ENCODE measurements around the gene BIRC2.
"Not testable (repeated sequence)": the region's sequence is repeated elsewhere in the genome, so short reads cannot be mapped to it uniquely, and the experiment has no call there.

Gene BIRC2

DNA sequence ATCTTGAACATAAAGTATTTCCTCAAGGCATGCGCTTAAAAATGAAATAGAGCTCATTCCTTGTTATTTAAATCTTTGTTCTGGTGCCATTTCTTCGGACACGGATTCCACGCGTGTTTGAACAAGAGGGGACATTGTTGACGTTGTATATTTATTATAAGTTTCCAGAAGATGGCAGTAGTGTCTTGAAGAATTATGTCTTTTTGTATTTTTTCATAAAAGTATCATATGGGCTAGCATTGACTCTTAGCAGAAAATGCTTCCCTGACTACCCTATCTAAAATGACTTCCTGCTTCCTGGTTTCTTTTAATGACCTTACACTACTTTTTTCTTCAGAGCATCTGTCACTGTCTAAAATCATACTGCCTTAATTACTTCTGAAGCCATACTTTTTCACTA, 20.4 kb downstream of the BIRC2 start:
- no peak overlapping the region for H2AFZ ChIP-seq (ENCODE audit: low read depth, low read length)
- no peak overlapping the region for H3K4me3 ChIP-seq (ENCODE audit: low read length)
- peaks cover 56% of the 10 kb centered on the region for H3K36me3 ChIP-seq (ENCODE audit: insufficient read depth, low read length)
- no peaks in the 10 kb centered on the region for H3K27me3 ChIP-seq (ENCODE audit: insufficient read depth, low read length)
- no peaks in the 10 kb centered on the region for H3K4me1 ChIP-seq (ENCODE audit: insufficient read depth, low read length)
- H3K9me3 ChIP-seq (ENCODE audit: low read length) = peaks cover 3% of the 10 kb centered on the region

GRCh38 chr11:102368472-102368871, 21.5 kb downstream of the BIRC2 start:
- no peak overlapping the region for H2AFZ ChIP-seq (ENCODE audit: low read depth, low read length)
- no peaks in the 10 kb centered on the region for H3K27me3 ChIP-seq (ENCODE audit: insufficient read depth, low read length)
- H3K9me3 ChIP-seq (ENCODE audit: low read length) = peaks cover 3% of the 10 kb centered on the region
- no peak overlapping the region for H3K4me3 ChIP-seq (ENCODE audit: low read length)
- H3K4me1 ChIP-seq (ENCODE audit: insufficient read depth, low read length) = no peaks in the 10 kb centered on the region
- H3K36me3 ChIP-seq (ENCODE audit: insufficient read depth, low read length) = peaks cover 46% of the 10 kb centered on the region

DNA sequence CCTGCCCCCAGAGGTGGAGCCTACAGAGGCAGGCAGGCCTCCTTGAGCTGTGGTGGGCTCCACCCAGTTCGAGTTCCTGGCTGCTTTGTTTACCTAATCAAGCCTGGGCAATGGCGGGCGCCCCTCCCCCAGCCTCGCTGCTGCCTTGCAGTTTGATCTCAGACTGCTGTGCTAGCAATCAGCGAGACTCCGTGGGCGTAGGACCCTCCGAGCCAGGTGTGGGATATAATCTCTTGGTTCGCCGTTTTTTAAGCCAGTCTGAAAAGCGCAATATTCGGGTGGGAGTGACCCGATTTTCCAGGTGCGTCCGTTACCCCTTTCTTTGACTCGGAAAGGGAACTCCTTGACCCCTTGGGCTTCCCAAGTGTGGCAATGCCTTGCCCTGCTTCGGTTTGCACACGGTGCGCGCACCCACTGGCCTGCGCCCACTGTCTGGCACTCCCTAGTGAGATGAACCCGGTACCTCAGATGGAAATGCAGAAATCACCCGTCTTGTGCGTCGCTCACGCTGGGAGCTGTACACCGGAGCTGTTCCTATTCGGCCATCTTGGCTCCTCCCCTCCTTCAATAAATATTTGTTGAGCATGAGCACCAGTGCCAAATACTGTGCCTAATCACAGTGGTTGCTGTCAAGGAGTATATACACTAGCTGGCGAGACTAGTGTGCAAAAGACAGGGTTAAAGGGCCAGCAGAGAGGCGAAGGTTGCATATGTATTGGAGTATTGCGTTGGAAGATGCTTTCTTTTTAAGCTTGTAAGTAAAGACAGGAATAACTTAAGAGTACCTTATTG, 27.8 kb downstream of the BIRC2 start:
- H3K36me3 ChIP-seq (ENCODE audit: insufficient read depth, low read length) = peaks cover 35% of the 10 kb centered on the region
- H3K4me1 ChIP-seq (ENCODE audit: insufficient read depth, low read length); H2AFZ ChIP-seq (ENCODE audit: low read depth, low read length); H3K9me3 ChIP-seq (ENCODE audit: low read length); H3K4me3 ChIP-seq (ENCODE audit: low read length); H3K27me3 ChIP-seq (ENCODE audit: insufficient read depth, low read length): not testable (repeated sequence)

DNA sequence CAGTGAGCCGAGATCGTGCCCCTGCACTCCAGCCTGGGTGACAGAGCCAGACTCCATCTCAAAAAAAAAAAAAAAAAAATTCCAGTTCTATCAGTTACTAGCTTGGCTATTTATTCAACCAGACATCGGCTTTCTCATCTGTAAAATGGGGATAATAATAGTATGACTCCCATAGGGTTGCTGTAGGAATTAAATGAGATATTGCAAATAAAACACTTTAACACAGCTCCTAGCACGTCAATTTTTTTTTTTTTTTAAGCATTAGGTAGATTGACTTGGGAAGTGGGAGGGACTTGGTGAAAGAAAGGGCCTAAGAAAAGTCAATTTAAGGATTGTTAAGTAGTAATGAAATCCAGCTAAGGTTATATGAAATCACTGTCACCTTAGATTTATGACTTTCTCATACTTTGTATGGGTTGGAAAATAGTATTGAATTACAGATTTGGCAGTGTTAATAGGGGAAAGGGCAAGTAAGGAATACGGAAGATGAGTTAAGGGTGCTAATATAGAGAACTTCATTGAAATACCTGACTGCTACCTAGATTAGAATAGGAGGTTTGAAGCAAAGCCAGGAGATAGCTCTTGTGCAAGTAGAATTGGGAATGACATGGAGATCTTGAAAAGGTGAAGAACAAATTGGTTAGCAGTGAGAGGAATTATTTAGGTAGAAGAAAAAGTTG, 28.8 kb downstream of the BIRC2 start:
- Histone ChIP-seq H3K36me3 (ENCODE audit: insufficient read depth, low read length) (peaks cover 43% of the 10 kb centered on the region), H3K4me1 (ENCODE audit: insufficient read depth, low read length) (no peaks in the 10 kb centered on the region), H3K27me3 (ENCODE audit: insufficient read depth, low read length) (no peaks in the 10 kb centered on the region), H3K4me3 (ENCODE audit: low read length) (no peak overlapping the region), H3K9me3 (ENCODE audit: low read length) (no peaks in the 10 kb centered on the region), H2AFZ (ENCODE audit: low read depth, low read length) (no peak overlapping the region)

- Histone ChIP-seq H3K36me3 (ENCODE audit: insufficient read depth, low read length) (peaks cover 45% of the 10 kb centered on the region), H3K4me3 (ENCODE audit: low read length) (no peak overlapping the region), H3K27me3 (ENCODE audit: insufficient read depth, low read length) (no peaks in the 10 kb centered on the region), H2AFZ (ENCODE audit: low read depth, low read length) (no peak overlapping the region), H3K4me1 (ENCODE audit: insufficient read depth, low read length) (no peaks in the 10 kb centered on the region), H3K9me3 (ENCODE audit: low read length) (no peaks in the 10 kb centered on the region)
Measured at GRCh38 chr11:102377891-102378290, 30.9 kb downstream of the BIRC2 start.

DNA sequence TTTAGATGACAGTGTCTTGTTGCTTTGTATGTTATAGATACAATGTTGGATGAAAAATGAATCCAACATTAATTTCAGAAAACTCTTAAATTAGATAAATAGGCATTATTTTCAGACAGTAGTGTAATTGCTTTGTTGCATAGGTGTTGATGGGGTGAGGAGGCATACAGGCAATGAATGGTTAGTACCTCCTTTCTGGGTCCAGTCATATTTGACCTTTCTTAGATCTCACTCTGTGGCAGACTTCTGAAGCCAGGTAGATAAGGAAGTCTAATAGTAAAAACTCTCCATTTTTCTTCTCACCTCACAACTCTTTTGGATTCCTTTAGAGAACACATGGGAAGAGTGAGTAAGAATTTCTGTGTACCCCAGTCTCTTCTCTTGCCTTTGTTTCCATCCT, 31.8 kb downstream of the BIRC2 start:
- Histone ChIP-seq H3K27me3 (ENCODE audit: insufficient read depth, low read length) (no peaks in the 10 kb centered on the region), H3K4me3 (ENCODE audit: low read length) (no peak overlapping the region), H3K36me3 (ENCODE audit: insufficient read depth, low read length) (peaks cover 47% of the 10 kb centered on the region), H3K9me3 (ENCODE audit: low read length) (no peaks in the 10 kb centered on the region), H2AFZ (ENCODE audit: low read depth, low read length) (no peak overlapping the region), H3K4me1 (ENCODE audit: insufficient read depth, low read length) (no peaks in the 10 kb centered on the region)

DNA sequence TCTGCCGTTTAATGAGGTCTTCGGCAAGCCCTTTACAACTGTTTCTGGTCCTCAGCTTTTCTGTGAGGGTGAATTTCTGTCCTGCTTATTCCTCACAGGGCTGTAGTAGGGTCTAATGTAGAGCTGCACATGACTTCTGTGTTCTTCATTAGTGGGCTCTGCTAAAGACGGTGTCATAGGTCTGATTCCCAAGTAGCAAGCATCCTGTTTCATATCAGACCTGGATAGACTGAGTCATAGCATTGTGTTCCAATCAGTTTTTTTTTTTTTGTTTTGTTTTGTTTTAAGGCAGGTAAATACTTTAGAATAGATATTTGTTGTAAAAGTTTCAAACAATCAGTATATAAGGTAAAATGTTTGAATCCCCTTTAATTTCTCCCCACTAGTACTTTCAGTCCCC, 35.4 kb downstream of the BIRC2 start:
- H3K36me3 ChIP-seq (ENCODE audit: insufficient read depth, low read length) = peaks cover 62% of the 10 kb centered on the region
- H3K27me3 ChIP-seq (ENCODE audit: insufficient read depth, low read length) = no peaks in the 10 kb centered on the region
- H3K4me1 ChIP-seq (ENCODE audit: insufficient read depth, low read length) = no peaks in the 10 kb centered on the region
- H3K4me3 ChIP-seq (ENCODE audit: low read length) = no peak overlapping the region
- H3K9me3 ChIP-seq (ENCODE audit: low read length) = no peaks in the 10 kb centered on the region
- no peak overlapping the region for H2AFZ ChIP-seq (ENCODE audit: low read depth, low read length)

GRCh38 chr11:102383839-102384238, 36.8 kb downstream of the BIRC2 start:
- H3K36me3 ChIP-seq (ENCODE audit: insufficient read depth, low read length) = peaks cover 54% of the 10 kb centered on the region
- no peak overlapping the region for H3K4me3 ChIP-seq (ENCODE audit: low read length)
- no peaks in the 10 kb centered on the region for H3K4me1 ChIP-seq (ENCODE audit: insufficient read depth, low read length)
- H2AFZ ChIP-seq (ENCODE audit: low read depth, low read length) = no peak overlapping the region
- no peaks in the 10 kb centered on the region for H3K27me3 ChIP-seq (ENCODE audit: insufficient read depth, low read length)
- no peaks in the 10 kb centered on the region for H3K9me3 ChIP-seq (ENCODE audit: low read length)

DNA sequence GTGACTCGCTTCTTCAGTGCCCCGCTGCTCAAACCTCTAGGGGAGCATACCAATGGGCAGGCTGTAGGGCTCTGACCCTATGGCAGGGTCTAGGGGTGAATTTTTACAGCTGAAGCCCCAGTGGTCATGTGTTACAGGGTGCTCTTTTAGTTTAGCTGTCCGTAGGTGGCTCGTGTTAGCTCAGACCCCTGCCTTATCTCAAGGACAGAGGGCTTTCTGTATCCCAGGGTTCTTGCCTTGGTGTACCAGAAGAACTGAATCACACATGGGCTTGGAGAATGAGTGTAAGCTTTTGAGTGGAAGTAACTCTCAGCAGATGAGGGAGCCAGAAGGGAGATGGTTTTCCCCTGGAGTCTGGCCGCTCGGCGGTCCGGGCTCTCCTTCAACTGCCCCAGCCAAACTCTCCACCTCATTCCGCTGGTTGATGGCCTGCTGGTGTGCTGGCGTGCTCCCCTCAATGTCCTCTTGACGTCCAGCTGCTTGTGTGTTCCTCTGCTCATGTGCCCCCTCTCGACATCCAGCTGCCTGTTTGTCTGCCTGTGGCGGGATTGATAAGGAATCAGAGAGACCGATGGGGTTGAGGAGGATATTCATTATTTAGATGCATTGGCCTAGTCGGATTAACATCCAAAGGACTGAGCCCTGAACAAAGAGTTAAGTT, 37.5 kb downstream of the BIRC2 start:
- H3K36me3 ChIP-seq (ENCODE audit: insufficient read depth, low read length) = peaks cover 56% of the 10 kb centered on the region
- no peaks in the 10 kb centered on the region for H3K27me3 ChIP-seq (ENCODE audit: insufficient read depth, low read length)

DNA sequence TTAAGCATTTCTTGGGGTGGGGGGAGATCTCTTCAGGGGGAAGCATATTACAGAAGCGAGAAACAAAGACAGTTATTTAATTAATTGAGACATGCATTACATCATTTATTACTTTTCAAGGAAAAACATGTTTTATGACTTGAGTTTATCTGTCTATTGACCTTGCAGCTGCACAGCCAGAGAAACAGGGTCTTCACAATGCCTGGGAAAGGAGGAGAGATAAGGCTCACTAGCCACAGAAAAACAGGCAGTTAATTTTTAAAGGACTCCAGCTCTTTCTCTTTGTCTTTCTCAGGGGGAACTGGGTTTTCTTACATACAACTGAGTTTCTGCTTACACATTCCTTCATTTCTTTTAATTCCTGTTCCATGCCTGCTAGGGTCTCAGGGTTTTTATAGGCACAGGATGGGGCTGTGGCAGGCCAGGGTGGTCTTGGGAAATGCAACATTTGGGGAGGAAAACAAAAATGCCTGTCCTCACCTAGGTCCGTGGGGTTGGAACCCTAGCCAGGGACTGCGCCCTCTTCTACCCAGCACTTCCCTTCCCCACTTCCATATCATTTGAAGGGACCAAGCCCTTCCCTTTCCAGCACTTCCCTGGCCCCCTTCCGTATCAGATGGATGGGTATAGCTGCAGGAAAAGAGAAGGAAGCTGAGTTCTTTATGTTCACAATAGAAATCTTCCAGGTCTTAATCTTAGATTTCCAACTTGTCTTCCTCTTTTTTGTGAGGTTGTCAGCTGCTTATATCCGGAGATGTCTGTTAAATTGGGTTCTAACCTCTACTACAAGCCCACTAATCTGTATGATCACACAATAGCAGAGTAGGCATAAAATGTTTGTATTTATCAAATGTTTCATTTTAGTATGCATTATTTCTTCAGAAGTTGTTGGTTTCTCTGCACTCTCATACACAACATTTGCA, 38.3 kb downstream of the BIRC2 start:
- no peaks in the 10 kb centered on the region for H3K27me3 ChIP-seq (ENCODE audit: insufficient read depth, low read length)
- no peaks in the 10 kb centered on the region for H3K9me3 ChIP-seq (ENCODE audit: low read length)
- H3K4me3 ChIP-seq (ENCODE audit: low read length) = no peak overlapping the region
- peaks cover 50% of the 10 kb centered on the region for H3K36me3 ChIP-seq (ENCODE audit: insufficient read depth, low read length)
- H3K4me1 ChIP-seq (ENCODE audit: insufficient read depth, low read length) = no peaks in the 10 kb centered on the region
- no peak overlapping the region for H2AFZ ChIP-seq (ENCODE audit: low read depth, low read length)

More for the DNA sequence above, 37.5 kb downstream of the BIRC2 start:
- no peak overlapping the region for H2AFZ ChIP-seq (ENCODE audit: low read depth, low read length)
- no peaks in the 10 kb centered on the region for H3K9me3 ChIP-seq (ENCODE audit: low read length)
- H3K4me3 ChIP-seq (ENCODE audit: low read length) = no peak overlapping the region
- H3K4me1 ChIP-seq (ENCODE audit: insufficient read depth, low read length) = no peaks in the 10 kb centered on the region

- Histone ChIP-seq H3K4me3 (ENCODE audit: low read length) (no peak overlapping the region), H3K4me1 (ENCODE audit: insufficient read depth, low read length) (no peaks in the 10 kb centered on the region), H2AFZ (ENCODE audit: low read depth, low read length) (no peak overlapping the region), H3K9me3 (ENCODE audit: low read length) (no peaks in the 10 kb centered on the region), H3K36me3 (ENCODE audit: insufficient read depth, low read length) (peaks cover 45% of the 10 kb centered on the region), H3K27me3 (ENCODE audit: insufficient read depth, low read length) (no peaks in the 10 kb centered on the region)
Measured at GRCh38 chr11:102386136-102386734, 39.2 kb downstream of the BIRC2 start.

DNA sequence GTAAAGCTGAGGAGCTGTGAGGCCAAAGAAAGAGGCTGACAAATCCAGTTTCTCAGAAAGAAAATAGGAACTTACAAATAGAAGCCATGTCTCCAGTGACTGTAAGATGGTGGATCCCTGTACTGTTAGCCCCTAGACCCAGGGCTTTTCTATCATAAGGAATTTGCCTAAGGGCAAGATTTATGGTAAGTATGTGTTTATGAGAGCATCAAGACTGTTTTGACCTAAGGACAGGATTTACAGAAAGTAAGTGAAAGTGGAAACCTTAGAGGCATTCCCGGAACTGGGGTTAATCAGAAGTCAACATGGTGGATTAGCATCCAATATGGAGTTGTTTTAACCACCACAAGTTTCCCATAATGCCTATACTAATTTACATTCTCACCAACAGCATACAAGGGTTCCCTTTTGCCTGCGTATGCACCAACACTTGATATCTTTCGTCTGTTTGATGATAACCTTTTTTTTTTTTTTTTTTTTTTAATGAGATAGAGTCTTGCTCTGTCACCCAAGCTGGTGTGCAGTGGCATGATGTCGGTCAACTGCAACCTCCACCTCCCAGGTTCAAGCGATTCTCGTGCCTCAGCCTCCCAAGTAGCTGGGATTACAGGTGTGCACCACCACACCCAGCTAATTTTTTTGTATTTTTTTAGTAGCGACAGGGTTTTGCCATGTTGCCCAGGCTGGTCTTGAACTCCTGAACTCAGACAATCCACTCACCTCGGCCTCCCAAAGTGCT, 40.2 kb downstream of the BIRC2 start:
- Histone ChIP-seq H3K4me1 (ENCODE audit: insufficient read depth, low read length) (no peaks in the 10 kb centered on the region), H2AFZ (ENCODE audit: low read depth, low read length) (no peak overlapping the region), H3K27me3 (ENCODE audit: insufficient read depth, low read length) (no peaks in the 10 kb centered on the region), H3K4me3 (ENCODE audit: low read length) (no peak overlapping the region), H3K36me3 (ENCODE audit: insufficient read depth, low read length) (peaks cover 45% of the 10 kb centered on the region), H3K9me3 (ENCODE audit: low read length) (no peaks in the 10 kb centered on the region)

All from neuron (in vitro differentiated cells).